Measurements from ENCODE around the gene CNKSR1. TPM values are rescaled to one million over a fixed set of nuclear protein-coding genes. Genes with fewer than 3 reads are reported as not detected.

CNKSR1 gene
- total RNA-seq, 1 donor from 2014 or later, result 6.2 TPM

- DNase-seq, result no peak
- Mint-ChIP-seq H3K27ac (no peak overlapping the region), H3K27me3 (peaks cover 53% of the 10 kb centered on the region), H3K9me3 (no peaks in the 10 kb centered on the region), H3K4me1 (peaks cover 1% of the 10 kb centered on the region), H3K36me3 (ENCODE audit: low read depth) (no peaks in the 10 kb centered on the region), H3K4me3 (no peak overlapping the region)
- intact Hi-C loops (cut with micrococcal nuclease), result no loop called here
Measured at GRCh38 chr1:26155370-26156284, 21.7 kb upstream of the CNKSR1 start.

- peaks cover 55% of the 10 kb centered on the region for H3K27me3 Mint-ChIP-seq
- intact Hi-C loops (cut with micrococcal nuclease), result no loop called here
- no peak overlapping the region for H3K27ac Mint-ChIP-seq
Measured at GRCh38 chr1:26156285-26157038, 20.8 kb upstream of the CNKSR1 start.

DNA sequence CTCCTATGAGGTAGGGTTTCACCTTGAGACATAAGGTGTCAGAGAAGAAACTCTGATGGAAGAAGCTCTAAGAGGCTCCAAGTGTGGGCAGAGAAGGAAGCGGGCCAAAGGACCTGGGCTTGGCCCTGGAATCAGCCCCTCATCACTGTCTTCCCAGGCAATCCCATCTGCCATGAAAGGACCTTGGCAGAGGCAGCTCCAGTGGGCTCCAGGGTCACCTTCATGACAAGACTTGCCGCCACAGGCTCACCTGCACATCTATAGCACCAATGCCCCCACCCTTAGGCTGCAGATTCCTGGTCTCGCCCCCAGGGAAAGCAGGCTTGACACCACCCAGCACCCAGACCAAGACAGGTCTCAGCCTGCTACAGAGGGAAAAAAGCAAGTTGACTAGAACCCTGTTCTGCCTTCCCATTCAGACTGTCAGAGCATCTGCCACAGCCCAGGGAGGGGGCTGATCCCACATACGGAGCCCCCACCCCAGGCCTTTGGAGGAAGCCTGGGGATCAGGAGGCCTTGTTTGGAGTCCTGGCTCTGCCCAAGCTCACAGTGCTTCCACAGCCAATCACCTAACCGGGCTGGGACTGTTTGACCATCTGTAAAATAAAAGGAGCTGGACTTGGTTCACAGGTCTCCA is 18.9 kb upstream of the CNKSR1 start:
- Mint-ChIP-seq H3K36me3 (ENCODE audit: low read depth) (no peaks in the 10 kb centered on the region), H3K4me1 (peaks cover 5% of the 10 kb centered on the region), H3K9me3 (no peaks in the 10 kb centered on the region), H3K27ac (no peak overlapping the region), H3K27me3 (peaks cover 59% of the 10 kb centered on the region), H3K4me3 (no peak overlapping the region)
- DNase-seq, result no peak
- intact Hi-C loops (cut with micrococcal nuclease), result no loop called here

More at GRCh38 chr1:26156285-26157038, 20.8 kb upstream of the CNKSR1 start:
- H3K9me3 Mint-ChIP-seq, result no peaks in the 10 kb centered on the region
- H3K4me3 Mint-ChIP-seq, result no peak overlapping the region
- DNase-seq, result no peak
- no peaks in the 10 kb centered on the region for H3K36me3 Mint-ChIP-seq (ENCODE audit: low read depth)
- peaks cover 1% of the 10 kb centered on the region for H3K4me1 Mint-ChIP-seq

- H3K27me3 Mint-ChIP-seq, result peaks cover 58% of the 10 kb centered on the region
- no peak within 1 kb of the TSS for H3K27ac Mint-ChIP-seq
- no peak within 1 kb of the TSS for H3K4me3 Mint-ChIP-seq
- no peak for DNase-seq
- no peaks in the 10 kb centered on the region for H3K9me3 Mint-ChIP-seq
- no peaks in the 10 kb centered on the region for H3K36me3 Mint-ChIP-seq (ENCODE audit: low read depth)
- H3K4me1 Mint-ChIP-seq, result peaks cover 5% of the 10 kb centered on the region
- intact Hi-C loops (cut with micrococcal nuclease), result no loop called here
Measured at GRCh38 chr1:26158908-26159742, 18.2 kb upstream of the CNKSR1 start, which contains the start of gene FAM110D. TSS of gene FAM110D (plus strand) at chr1:26159079. CDS start at chr1:26161292, 2,213 bp downstream.

- Mint-ChIP-seq H3K4me1 (peaks cover 8% of the 10 kb centered on the region), H3K9me3 (no peaks in the 10 kb centered on the region), H3K27ac (no peak overlapping the region), H3K4me3 (no peak overlapping the region), H3K36me3 (ENCODE audit: low read depth) (no peaks in the 10 kb centered on the region), H3K27me3 (peaks cover 56% of the 10 kb centered on the region)
- DNase-seq, result no peak
- intact Hi-C loops (cut with micrococcal nuclease), result loop anchor here (5.0 to 10.0 kb wide), 2 partner anchors 52 to 235 kb away; no protein-coding TSS in a partner anchor
Measured at GRCh38 chr1:26159743-26160039, 17.6 kb upstream of the CNKSR1 start.

GRCh38 chr1:26160527-26161414 is 16.5 kb upstream of the CNKSR1 start:
- peaks cover 18% of the 10 kb centered on the region for H3K4me1 Mint-ChIP-seq
- peak overlapping the region; percentile 41 for H3K4me3 Mint-ChIP-seq
- intact Hi-C loops (cut with micrococcal nuclease), result loop anchor here (5.0 to 10.0 kb wide), 2 partner anchors 53 to 234 kb away; no protein-coding TSS in a partner anchor
- DNase-seq, result no peak
- no peaks in the 10 kb centered on the region for H3K9me3 Mint-ChIP-seq
- no peaks in the 10 kb centered on the region for H3K36me3 Mint-ChIP-seq (ENCODE audit: low read depth)
- peak overlapping the region; percentile 48 for H3K27ac Mint-ChIP-seq
- peaks cover 52% of the 10 kb centered on the region for H3K27me3 Mint-ChIP-seq

DNA sequence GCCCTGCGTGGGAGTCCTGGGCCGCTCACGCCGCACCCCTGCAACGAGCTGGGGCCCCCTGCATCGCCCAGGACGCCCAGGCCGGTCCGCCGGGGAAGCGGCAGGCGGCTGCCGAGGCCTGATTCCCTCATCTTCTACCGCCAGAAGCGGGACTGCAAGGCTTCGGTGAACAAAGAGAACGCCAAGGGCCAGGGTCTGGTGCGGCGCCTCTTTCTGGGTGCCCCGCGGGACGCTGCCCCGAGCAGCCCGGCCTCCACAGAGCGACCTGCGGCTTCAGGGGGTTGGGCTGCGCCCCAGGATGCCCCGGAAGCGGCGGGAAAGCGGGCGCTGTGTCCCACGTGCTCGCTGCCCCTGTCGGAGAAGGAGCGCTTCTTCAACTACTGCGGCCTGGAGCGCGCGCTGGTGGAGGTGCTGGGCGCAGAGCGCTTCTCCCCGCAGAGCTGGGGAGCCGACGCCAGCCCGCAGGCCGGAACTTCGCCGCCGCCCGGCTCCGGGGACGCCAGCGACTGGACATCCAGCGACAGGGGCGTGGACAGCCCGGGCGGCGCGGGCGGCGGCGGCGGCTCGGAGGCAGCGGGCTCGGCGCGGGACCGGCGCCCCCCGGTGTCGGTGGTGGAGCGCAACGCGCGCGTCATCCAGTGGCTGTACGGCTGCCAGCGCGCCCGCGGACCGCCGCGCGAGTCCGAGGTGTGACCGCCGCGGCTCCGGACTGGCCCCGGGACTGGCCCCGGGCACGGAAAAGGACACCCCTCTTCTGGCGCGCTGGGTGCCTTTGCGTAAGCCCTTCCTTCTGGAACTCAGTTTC is 15.7 kb upstream of the CNKSR1 start:
- no peaks in the 10 kb centered on the region for H3K9me3 Mint-ChIP-seq
- peaks cover 45% of the 10 kb centered on the region for H3K27me3 Mint-ChIP-seq
- H3K4me3 Mint-ChIP-seq, result peak overlapping the region; percentile 78
- no peak overlapping the region for H3K27ac Mint-ChIP-seq
- intact Hi-C loops (cut with micrococcal nuclease), result loop anchor here (5.0 to 10.0 kb wide), 2 partner anchors 54 to 233 kb away; no protein-coding TSS in a partner anchor
- H3K36me3 Mint-ChIP-seq (ENCODE audit: low read depth), result no peaks in the 10 kb centered on the region
- peak; percentile 82 for DNase-seq
- peaks cover 23% of the 10 kb centered on the region for H3K4me1 Mint-ChIP-seq

DNA sequence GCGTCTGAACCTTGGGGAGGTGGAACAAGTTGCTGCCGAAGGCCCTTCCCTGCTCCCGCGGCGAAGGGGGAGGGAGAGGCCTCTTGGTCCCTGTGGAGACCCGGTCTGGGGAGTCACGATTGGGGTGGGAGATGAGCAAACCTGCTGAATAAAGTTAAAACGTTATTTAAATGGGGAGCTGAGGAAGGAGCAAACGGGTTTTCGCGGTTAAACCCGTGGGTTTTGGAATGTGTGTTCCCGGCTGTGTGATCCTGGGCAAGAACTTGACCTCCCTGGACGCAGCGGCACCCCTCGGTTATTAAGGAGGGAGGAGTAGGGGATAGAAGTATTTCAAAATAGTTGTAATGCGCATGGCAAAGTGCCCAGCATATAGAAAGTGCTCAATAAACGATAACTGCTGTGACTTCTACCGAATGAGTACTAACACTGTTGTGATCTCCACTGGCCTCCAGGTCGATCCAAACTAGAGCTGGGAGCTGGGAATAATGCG is 15.0 kb upstream of the CNKSR1 start:
- peak overlapping the region; percentile 78 for H3K4me3 Mint-ChIP-seq
- H3K4me1 Mint-ChIP-seq, result peaks cover 25% of the 10 kb centered on the region
- H3K36me3 Mint-ChIP-seq (ENCODE audit: low read depth), result no peaks in the 10 kb centered on the region
- no peak for DNase-seq
- H3K27me3 Mint-ChIP-seq, result peaks cover 47% of the 10 kb centered on the region
- H3K9me3 Mint-ChIP-seq, result no peaks in the 10 kb centered on the region
- no peak overlapping the region for H3K27ac Mint-ChIP-seq
- intact Hi-C loops (cut with micrococcal nuclease), result loop anchor here (5.0 to 10.0 kb wide), 2 partner anchors 55 to 233 kb away; no protein-coding TSS in a partner anchor

DNA sequence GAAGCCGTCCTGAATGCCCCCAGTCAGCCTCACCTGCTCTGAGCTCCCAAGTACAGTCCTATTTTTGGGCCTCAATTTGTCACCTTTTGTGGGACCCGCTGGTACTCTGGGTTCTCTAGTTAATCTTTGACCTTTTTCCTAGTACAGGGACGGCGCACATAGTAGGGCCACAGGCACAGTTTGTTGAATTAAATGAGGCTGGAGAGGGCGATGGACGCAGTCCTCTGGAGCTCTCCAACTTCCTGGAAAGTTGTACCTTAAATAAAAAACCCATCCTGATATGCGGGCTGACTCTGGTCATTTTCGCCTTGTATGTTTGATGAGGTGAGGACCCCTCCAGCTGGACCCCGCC is 13.6 kb upstream of the CNKSR1 start:
- Mint-ChIP-seq H3K4me1 (peaks cover 25% of the 10 kb centered on the region), H3K36me3 (ENCODE audit: low read depth) (no peaks in the 10 kb centered on the region), H3K27me3 (peaks cover 41% of the 10 kb centered on the region), H3K27ac (no peak overlapping the region), H3K9me3 (no peaks in the 10 kb centered on the region), H3K4me3 (peak overlapping the region; percentile 59)
- intact Hi-C loops (cut with micrococcal nuclease), result loop anchor here (1.0 to 10.0 kb wide), 3 partner anchors 56 to 231 kb away; no protein-coding TSS in a partner anchor
- DNase-seq, result peak; percentile 55

DNA sequence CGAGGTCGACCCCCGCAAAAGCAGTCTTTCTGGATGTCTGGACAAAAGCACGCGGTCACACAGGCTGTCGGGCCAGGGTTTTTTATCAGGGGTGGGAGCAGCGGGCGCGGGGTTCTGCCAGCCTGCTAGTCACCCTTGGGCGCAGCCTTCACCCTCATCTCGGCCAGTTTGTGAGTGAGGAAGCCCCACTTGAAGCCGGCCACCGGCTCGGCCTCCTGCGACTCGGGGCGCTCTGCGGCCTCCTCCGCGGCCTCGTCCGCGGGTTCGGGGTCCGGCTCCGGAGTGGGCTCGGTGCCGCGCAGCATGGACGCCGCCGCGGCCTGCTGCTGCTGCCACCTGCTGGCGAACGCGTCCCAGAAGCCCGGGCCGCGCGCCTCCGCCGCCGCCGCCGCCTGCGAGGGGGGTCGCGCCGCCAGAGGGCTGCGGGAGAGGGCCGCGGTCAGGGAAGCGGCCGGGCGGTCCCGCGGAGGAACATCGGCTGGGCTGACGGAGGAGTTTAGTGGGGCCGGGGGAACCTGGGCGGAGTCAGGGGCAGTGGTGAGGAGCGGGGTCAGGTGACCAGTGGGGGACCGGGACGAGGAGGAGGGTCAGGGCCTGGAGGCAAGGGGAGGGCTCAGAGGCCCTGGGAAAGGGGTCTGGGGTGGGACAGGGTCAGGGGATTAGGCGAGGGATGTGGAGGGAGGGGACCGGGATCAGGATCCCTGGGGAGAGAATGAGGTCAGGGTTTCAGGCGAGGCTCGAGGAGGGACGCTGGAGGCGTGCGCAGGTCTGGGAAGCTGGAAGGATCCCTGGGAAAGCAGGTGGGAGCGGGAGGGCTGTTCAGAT is 13.0 kb upstream of the CNKSR1 start:
- DNase-seq, result peak; percentile 90
- Mint-ChIP-seq H3K27me3 (peaks cover 41% of the 10 kb centered on the region), H3K9me3 (no peaks in the 10 kb centered on the region), H3K27ac (no peak overlapping the region), H3K4me1 (peaks cover 27% of the 10 kb centered on the region), H3K36me3 (ENCODE audit: low read depth) (no peaks in the 10 kb centered on the region), H3K4me3 (peak overlapping the region; percentile 72)
- intact Hi-C loops (cut with micrococcal nuclease), result loop anchor here (1.0 to 10.0 kb wide), 3 partner anchors 57 to 231 kb away; no protein-coding TSS in a partner anchor
